Astrocyte of the spinal cord (primary cell): ENCODE measurements around the gene FXR1.

Experiments
- DNase-seq: peaks from one replicate; pipeline ENCODE4 v3.0.0; 2011; ENCODE audit warnings: low read depth, low spot score
- H3K4me3 ChIP-seq: 2 replicates; pipeline ENCODE4 v1.5.1; 2011; ENCODE audit warnings: low read depth, mild to moderate bottlenecking, low read length, moderate library complexity
- in situ Hi-C: cut with HindIII; loops from 2 replicates; pipeline ENCODE4 v1.10.0; 2017; ENCODE audit warnings: low sequenced_read_pairs
- TF ChIP-seq, protein P1 (sequence below): IDR thresholded peaks from 2 replicates; pipeline ENCODE4 v1.5.1; 2012; ENCODE audit warnings: low read depth, mild to moderate bottlenecking, low read length, inconsistent platforms

The FXR1 gene

DNA sequence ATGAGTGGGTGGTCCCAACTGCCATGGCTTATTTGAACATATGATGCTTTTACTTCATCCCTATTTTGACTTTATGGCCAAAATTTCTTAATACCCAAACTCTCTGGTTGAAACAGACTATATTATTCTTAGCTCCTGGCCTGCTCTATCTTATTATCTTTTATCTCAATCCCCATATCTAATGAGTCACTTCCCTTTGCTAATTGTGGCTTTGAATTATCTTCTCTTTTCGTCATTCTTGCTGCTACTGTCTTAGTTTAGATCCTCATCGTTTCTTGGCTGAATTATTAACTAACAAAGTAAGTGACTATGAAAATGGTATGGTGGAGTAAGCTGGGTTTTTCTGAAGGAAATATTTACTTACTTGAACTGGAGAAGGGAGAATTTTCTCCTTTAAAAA, 105.2 kb downstream of the FXR1 start:
- TF ChIP-seq, protein P1, sequence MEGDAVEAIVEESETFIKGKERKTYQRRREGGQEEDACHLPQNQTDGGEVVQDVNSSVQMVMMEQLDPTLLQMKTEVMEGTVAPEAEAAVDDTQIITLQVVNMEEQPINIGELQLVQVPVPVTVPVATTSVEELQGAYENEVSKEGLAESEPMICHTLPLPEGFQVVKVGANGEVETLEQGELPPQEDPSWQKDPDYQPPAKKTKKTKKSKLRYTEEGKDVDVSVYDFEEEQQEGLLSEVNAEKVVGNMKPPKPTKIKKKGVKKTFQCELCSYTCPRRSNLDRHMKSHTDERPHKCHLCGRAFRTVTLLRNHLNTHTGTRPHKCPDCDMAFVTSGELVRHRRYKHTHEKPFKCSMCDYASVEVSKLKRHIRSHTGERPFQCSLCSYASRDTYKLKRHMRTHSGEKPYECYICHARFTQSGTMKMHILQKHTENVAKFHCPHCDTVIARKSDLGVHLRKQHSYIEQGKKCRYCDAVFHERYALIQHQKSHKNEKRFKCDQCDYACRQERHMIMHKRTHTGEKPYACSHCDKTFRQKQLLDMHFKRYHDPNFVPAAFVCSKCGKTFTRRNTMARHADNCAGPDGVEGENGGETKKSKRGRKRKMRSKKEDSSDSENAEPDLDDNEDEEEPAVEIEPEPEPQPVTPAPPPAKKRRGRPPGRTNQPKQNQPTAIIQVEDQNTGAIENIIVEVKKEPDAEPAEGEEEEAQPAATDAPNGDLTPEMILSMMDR = no peak
- DNase-seq = no peak
- in situ Hi-C loops = no loop called here
- H3K4me3 ChIP-seq = no peak overlapping the region

DNA sequence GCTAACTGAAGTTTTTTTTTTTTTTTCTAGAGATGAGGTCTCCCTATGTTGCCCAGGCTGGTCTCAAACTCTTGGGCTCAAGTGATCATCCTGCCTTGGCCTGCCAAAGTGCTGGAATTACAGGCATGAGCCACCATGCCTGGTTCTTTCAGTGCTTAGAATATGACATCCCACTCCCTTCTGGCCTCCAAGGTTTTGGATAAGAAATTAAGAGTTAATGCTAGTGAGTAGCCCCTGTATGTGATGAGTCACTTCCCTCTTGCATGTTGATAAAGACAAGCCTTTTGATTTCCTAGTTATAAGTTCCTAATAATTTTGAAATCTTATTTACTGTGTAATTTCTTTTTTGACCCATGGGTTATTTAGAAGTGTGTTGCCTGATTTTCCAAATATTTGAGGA, 112.7 kb downstream of the FXR1 start:
- TF ChIP-seq, protein P1 = no peak
- in situ Hi-C loops = no loop called here
- no peak for DNase-seq
- no peak overlapping the region for H3K4me3 ChIP-seq

DNA sequence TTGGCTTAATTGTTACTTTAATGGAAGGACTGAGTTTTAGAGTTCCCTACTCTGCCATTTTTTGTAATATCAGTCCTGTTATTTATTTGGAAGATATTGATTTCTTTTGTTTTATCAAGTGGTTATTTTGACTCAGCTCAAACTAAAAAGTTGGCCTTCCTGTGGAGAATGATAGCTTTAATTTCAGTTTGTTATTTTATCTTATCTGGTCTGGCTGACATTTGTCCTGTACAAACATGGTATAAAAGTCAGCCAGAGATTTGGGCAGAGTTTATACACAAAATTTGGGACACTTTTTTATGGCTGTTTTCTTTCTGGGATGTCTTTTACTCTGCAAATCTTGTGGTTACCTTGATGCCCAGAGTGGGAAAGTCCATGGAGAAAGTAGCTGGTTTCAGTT, 118.5 kb downstream of the FXR1 start:
- in situ Hi-C loops = no loop called here
- DNase-seq = no peak
- no peak overlapping the region for H3K4me3 ChIP-seq
- TF ChIP-seq, protein P1 = no peak
